ENCODE results near the gene C6orf58.

The C6orf58 gene

GRCh38 chr6:127576874-127577273 is at the start of gene C6orf58:
TSS of gene C6orf58 (plus strand) at chr6:127577174. CDS start at chr6:127577186, 12 bp downstream.
- Histone ChIP-seq H3K36me3 (ENCODE audit: control insufficient read depth in 5 of 5, insufficient read depth in 5 of 5, low read length in 5 of 5) (no peaks in the 10 kb centered on the region), H3K27me3 (ENCODE audit: control insufficient read depth in 5 of 5, insufficient read depth in 4 of 5, low read length in 5 of 5) (no peaks in the 10 kb centered on the region), H3K9ac (ENCODE audit: low read length in 5 of 5) (no peak within 1 kb of the TSS), H3K9me3 (ENCODE audit: control insufficient read depth in 5 of 5, low read length in 5 of 5) (no peaks in the 10 kb centered on the region), H3K4me3 (ENCODE audit: low read depth in 1 of 5, low read length in 5 of 5) (no peak within 1 kb of the TSS), H3K4me1 (ENCODE audit: control insufficient read depth in 5 of 5, insufficient read depth in 5 of 5, low read length in 5 of 5) (no peaks in the 10 kb centered on the region), H3K27ac (ENCODE audit: low read depth, low read length) (no peak within 1 kb of the TSS)

GRCh38 chr6:127533011-127533410 is 44.0 kb upstream of the C6orf58 start:
- H3K36me3 ChIP-seq (ENCODE audit: control insufficient read depth in 5 of 5, insufficient read depth in 5 of 5, low read length in 5 of 5): no peaks in the 10 kb centered on the region
- no peak overlapping the region for H3K9ac ChIP-seq (ENCODE audit: low read length in 5 of 5)
- no peak overlapping the region for H3K4me3 ChIP-seq (ENCODE audit: low read depth in 1 of 5, low read length in 5 of 5)
- H3K27ac ChIP-seq (ENCODE audit: low read depth, low read length): peak overlapping the region; percentile 25
- H3K27me3 ChIP-seq (ENCODE audit: control insufficient read depth in 5 of 5, insufficient read depth in 4 of 5, low read length in 5 of 5): no peaks in the 10 kb centered on the region
- H3K4me1 ChIP-seq (ENCODE audit: control insufficient read depth in 5 of 5, insufficient read depth in 5 of 5, low read length in 5 of 5): peaks cover 0 to 16% (median 0%) of the 10 kb centered on the region in 5 donors
- no peaks in the 10 kb centered on the region for H3K9me3 ChIP-seq (ENCODE audit: control insufficient read depth in 5 of 5, low read length in 5 of 5)

DNA sequence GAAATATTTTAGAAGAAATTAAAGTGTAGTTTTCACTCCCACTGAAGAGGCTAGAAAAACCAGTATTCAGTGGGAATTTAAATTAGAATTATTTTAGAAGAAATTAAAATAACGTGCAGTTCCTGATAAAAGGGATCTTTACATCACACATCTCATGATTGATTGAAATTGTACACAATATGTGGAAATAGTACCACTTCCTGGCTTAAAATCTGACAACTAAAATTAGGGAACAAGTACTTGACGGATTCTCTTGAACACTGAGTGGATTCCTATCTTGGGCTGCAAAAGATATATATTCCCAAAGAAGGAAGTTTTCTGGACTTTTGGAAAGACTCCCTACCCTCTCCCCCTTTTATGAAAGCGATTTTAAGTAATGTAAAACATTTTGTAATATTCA is 43.2 kb upstream of the C6orf58 start:
- Histone ChIP-seq H3K4me3 (ENCODE audit: low read depth in 1 of 5, low read length in 5 of 5) (no peak overlapping the region), H3K36me3 (ENCODE audit: control insufficient read depth in 5 of 5, insufficient read depth in 5 of 5, low read length in 5 of 5) (no peaks in the 10 kb centered on the region), H3K9me3 (ENCODE audit: control insufficient read depth in 5 of 5, low read length in 5 of 5) (no peaks in the 10 kb centered on the region), H3K27ac (ENCODE audit: low read depth, low read length) (peak overlapping the region; percentile 25), H3K9ac (ENCODE audit: low read length in 5 of 5) (no peak overlapping the region), H3K4me1 (ENCODE audit: control insufficient read depth in 5 of 5, insufficient read depth in 5 of 5, low read length in 5 of 5) (peaks cover 0 to 16% (median 0%) of the 10 kb centered on the region in 5 donors), H3K27me3 (ENCODE audit: control insufficient read depth in 5 of 5, insufficient read depth in 4 of 5, low read length in 5 of 5) (no peaks in the 10 kb centered on the region)

GRCh38 chr6:127538750-127539264 is 38.2 kb upstream of the C6orf58 start:
- H3K4me3 ChIP-seq (ENCODE audit: low read depth in 1 of 5, low read length in 5 of 5): no peak overlapping the region
- no peak overlapping the region for H3K27ac ChIP-seq (ENCODE audit: low read depth, low read length)
- peak overlapping the region in 1 of 5 donors; percentile 35 for H3K9ac ChIP-seq (ENCODE audit: low read length in 5 of 5)
- H3K4me1 ChIP-seq (ENCODE audit: control insufficient read depth in 5 of 5, insufficient read depth in 5 of 5, low read length in 5 of 5): peaks cover 0 to 11% (median 4%) of the 10 kb centered on the region in 5 donors
- H3K27me3 ChIP-seq (ENCODE audit: control insufficient read depth in 5 of 5, insufficient read depth in 4 of 5, low read length in 5 of 5): no peaks in the 10 kb centered on the region
- H3K9me3 ChIP-seq (ENCODE audit: control insufficient read depth in 5 of 5, low read length in 5 of 5): no peaks in the 10 kb centered on the region
- no peaks in the 10 kb centered on the region for H3K36me3 ChIP-seq (ENCODE audit: control insufficient read depth in 5 of 5, insufficient read depth in 5 of 5, low read length in 5 of 5)

DNA sequence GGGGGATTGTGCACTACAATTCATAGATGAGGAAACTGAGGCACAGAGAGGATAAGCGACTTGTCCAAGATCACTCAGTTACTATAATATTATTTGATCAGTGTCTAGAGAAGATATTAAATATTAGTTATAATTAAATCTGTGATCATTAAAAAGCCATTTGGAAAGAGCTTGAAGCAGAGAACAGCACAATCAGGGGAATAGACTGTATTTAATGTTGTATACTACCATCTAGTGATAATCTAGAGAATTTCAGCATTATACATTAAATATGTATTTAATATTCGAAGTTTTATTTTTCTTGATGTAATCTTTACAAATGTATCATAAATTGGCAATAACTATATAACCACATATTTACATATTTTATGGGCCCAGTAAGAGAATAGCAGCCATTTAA is 37.7 kb upstream of the C6orf58 start:
- peak overlapping the region in 1 of 5 donors; percentile 35 for H3K9ac ChIP-seq (ENCODE audit: low read length in 5 of 5)
- H3K27me3 ChIP-seq (ENCODE audit: control insufficient read depth in 5 of 5, insufficient read depth in 4 of 5, low read length in 5 of 5): no peaks in the 10 kb centered on the region
- H3K9me3 ChIP-seq (ENCODE audit: control insufficient read depth in 5 of 5, low read length in 5 of 5): no peaks in the 10 kb centered on the region
- no peak overlapping the region for H3K4me3 ChIP-seq (ENCODE audit: low read depth in 1 of 5, low read length in 5 of 5)
- H3K4me1 ChIP-seq (ENCODE audit: control insufficient read depth in 5 of 5, insufficient read depth in 5 of 5, low read length in 5 of 5): peaks cover 0 to 7% (median 4%) of the 10 kb centered on the region in 5 donors
- H3K36me3 ChIP-seq (ENCODE audit: control insufficient read depth in 5 of 5, insufficient read depth in 5 of 5, low read length in 5 of 5): no peaks in the 10 kb centered on the region
- no peak overlapping the region for H3K27ac ChIP-seq (ENCODE audit: low read depth, low read length)

GRCh38 chr6:127547215-127547614 is 29.8 kb upstream of the C6orf58 start:
- Histone ChIP-seq H3K36me3 (ENCODE audit: control insufficient read depth in 5 of 5, insufficient read depth in 5 of 5, low read length in 5 of 5) (no peaks in the 10 kb centered on the region), H3K4me3 (ENCODE audit: low read depth in 1 of 5, low read length in 5 of 5) (no peak overlapping the region), H3K27ac (ENCODE audit: low read depth, low read length) (no peak overlapping the region), H3K4me1 (ENCODE audit: control insufficient read depth in 5 of 5, insufficient read depth in 5 of 5, low read length in 5 of 5) (no peaks in the 10 kb centered on the region), H3K27me3 (ENCODE audit: control insufficient read depth in 5 of 5, insufficient read depth in 4 of 5, low read length in 5 of 5) (no peaks in the 10 kb centered on the region), H3K9ac (ENCODE audit: low read length in 5 of 5) (no peak overlapping the region), H3K9me3 (ENCODE audit: control insufficient read depth in 5 of 5, low read length in 5 of 5) (no peaks in the 10 kb centered on the region)

DNA sequence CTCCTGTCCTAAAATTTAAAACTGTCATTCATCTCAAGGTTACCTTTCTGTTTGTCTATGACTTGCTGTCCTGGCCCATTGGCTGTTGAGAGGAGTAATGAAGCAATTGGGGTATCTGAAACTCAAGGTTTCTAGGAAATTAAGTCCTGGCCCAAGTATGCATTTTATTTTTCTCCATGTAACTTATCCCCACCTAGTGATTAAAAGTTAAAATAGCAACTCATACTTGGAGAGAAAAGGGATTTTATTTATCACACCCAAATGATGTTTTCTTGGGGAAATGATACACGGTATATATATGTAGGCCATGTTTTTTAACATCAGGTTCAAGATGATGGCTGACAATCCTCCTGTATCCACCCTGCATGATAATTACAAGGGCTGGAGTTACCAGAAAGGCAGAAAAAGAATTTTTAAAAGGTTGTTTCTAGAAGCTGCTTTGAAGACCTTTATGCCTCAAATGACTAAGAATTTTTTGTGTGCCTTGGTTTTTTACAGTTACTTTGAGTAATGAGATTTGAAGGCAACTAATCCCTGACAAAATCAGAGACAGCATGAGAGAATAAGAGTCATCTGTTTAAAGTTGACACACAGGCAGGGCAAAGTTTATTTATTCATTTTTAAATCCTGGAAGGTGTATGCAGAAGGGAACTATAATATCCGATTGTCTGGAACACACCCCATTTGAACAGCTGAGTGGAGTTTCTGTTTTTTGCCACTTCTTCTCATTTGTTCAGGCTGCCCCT is 28.9 kb upstream of the C6orf58 start:
- no peaks in the 10 kb centered on the region for H3K9me3 ChIP-seq (ENCODE audit: control insufficient read depth in 5 of 5, low read length in 5 of 5)
- no peaks in the 10 kb centered on the region for H3K4me1 ChIP-seq (ENCODE audit: control insufficient read depth in 5 of 5, insufficient read depth in 5 of 5, low read length in 5 of 5)
- H3K4me3 ChIP-seq (ENCODE audit: low read depth in 1 of 5, low read length in 5 of 5): no peak overlapping the region
- no peak overlapping the region for H3K27ac ChIP-seq (ENCODE audit: low read depth, low read length)
- no peaks in the 10 kb centered on the region for H3K36me3 ChIP-seq (ENCODE audit: control insufficient read depth in 5 of 5, insufficient read depth in 5 of 5, low read length in 5 of 5)
- H3K27me3 ChIP-seq (ENCODE audit: control insufficient read depth in 5 of 5, insufficient read depth in 4 of 5, low read length in 5 of 5): no peaks in the 10 kb centered on the region
- H3K9ac ChIP-seq (ENCODE audit: low read length in 5 of 5): no peak overlapping the region

GRCh38 chr6:127550403-127550802 is 26.6 kb upstream of the C6orf58 start:
- Histone ChIP-seq H3K36me3 (ENCODE audit: control insufficient read depth in 5 of 5, insufficient read depth in 5 of 5, low read length in 5 of 5) (no peaks in the 10 kb centered on the region), H3K9ac (ENCODE audit: low read length in 5 of 5) (no peak overlapping the region), H3K4me1 (ENCODE audit: control insufficient read depth in 5 of 5, insufficient read depth in 5 of 5, low read length in 5 of 5) (no peaks in the 10 kb centered on the region), H3K27ac (ENCODE audit: low read depth, low read length) (no peak overlapping the region), H3K4me3 (ENCODE audit: low read depth in 1 of 5, low read length in 5 of 5) (no peak overlapping the region), H3K9me3 (ENCODE audit: control insufficient read depth in 5 of 5, low read length in 5 of 5) (no peaks in the 10 kb centered on the region), H3K27me3 (ENCODE audit: control insufficient read depth in 5 of 5, insufficient read depth in 4 of 5, low read length in 5 of 5) (no peaks in the 10 kb centered on the region)

- no peaks in the 10 kb centered on the region for H3K4me1 ChIP-seq (ENCODE audit: control insufficient read depth in 5 of 5, insufficient read depth in 5 of 5, low read length in 5 of 5)
Observed at GRCh38 chr6:127554435-127555006, 22.5 kb upstream of the C6orf58 start.

DNA sequence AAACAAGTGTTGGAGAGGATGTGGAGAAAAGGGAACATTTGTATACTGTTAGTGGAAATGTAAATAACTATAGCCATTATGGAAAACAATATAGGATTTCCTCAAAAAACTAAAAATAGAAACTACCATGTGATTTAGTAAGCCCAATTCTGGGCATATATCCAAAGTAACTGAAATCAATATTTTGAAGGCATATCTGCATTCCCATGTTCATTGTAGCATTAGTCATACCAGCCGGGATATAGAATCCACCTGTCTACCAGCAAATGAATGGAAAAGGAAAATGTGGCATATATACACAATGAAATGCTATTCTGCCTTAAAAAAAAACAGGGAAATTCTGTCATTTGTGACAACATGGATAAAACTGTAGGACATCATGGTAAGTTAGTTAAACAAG is 15.3 kb upstream of the C6orf58 start:
- H3K4me3 ChIP-seq (ENCODE audit: low read depth in 1 of 5, low read length in 5 of 5): no peak overlapping the region
- no peaks in the 10 kb centered on the region for H3K9me3 ChIP-seq (ENCODE audit: control insufficient read depth in 5 of 5, low read length in 5 of 5)
- no peaks in the 10 kb centered on the region for H3K4me1 ChIP-seq (ENCODE audit: control insufficient read depth in 5 of 5, insufficient read depth in 5 of 5, low read length in 5 of 5)
- no peak overlapping the region for H3K9ac ChIP-seq (ENCODE audit: low read length in 5 of 5)
- no peak overlapping the region for H3K27ac ChIP-seq (ENCODE audit: low read depth, low read length)
- H3K36me3 ChIP-seq (ENCODE audit: control insufficient read depth in 5 of 5, insufficient read depth in 5 of 5, low read length in 5 of 5): no peaks in the 10 kb centered on the region
- no peaks in the 10 kb centered on the region for H3K27me3 ChIP-seq (ENCODE audit: control insufficient read depth in 5 of 5, insufficient read depth in 4 of 5, low read length in 5 of 5)

More at GRCh38 chr6:127554435-127555006, 22.5 kb upstream of the C6orf58 start:
- Histone ChIP-seq H3K9me3 (ENCODE audit: control insufficient read depth in 5 of 5, low read length in 5 of 5) (no peaks in the 10 kb centered on the region), H3K36me3 (ENCODE audit: control insufficient read depth in 5 of 5, insufficient read depth in 5 of 5, low read length in 5 of 5) (no peaks in the 10 kb centered on the region), H3K9ac (ENCODE audit: low read length in 5 of 5) (no peak overlapping the region), H3K27ac (ENCODE audit: low read depth, low read length) (no peak overlapping the region), H3K27me3 (ENCODE audit: control insufficient read depth in 5 of 5, insufficient read depth in 4 of 5, low read length in 5 of 5) (peaks cover 0 to 3% (median 0%) of the 10 kb centered on the region in 5 donors), H3K4me3 (ENCODE audit: low read depth in 1 of 5, low read length in 5 of 5) (no peak overlapping the region)
